Measurements from ENCODE around the gene CCK.

Gene CCK

DNA sequence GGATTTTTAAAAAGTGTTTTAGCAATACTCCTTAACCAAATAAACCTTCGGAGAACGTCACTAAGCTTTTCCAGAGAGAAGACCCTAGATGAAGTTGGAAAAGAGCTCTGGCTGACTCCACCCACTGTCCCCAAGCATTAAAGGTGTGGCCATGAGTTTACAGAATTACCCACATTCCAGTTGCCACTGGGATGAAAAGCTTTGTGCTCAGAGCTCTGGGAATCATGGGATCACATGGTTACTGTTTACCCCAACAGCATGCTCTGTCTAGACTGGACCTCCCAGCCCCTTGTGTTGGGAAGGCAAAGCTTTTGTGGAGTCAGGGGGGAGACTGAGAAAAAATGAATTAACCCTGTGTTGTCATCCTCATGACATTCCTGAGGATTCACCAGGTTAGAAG is 55.3 kb downstream of the CCK start:
- H3K9me3 ChIP-seq (ENCODE audit: control insufficient read depth, low read length), result no peaks in the 10 kb centered on the region
- no peak overlapping the region for H3K4me2 ChIP-seq (ENCODE audit: low read length)
- TF ChIP-seq, protein P1, sequence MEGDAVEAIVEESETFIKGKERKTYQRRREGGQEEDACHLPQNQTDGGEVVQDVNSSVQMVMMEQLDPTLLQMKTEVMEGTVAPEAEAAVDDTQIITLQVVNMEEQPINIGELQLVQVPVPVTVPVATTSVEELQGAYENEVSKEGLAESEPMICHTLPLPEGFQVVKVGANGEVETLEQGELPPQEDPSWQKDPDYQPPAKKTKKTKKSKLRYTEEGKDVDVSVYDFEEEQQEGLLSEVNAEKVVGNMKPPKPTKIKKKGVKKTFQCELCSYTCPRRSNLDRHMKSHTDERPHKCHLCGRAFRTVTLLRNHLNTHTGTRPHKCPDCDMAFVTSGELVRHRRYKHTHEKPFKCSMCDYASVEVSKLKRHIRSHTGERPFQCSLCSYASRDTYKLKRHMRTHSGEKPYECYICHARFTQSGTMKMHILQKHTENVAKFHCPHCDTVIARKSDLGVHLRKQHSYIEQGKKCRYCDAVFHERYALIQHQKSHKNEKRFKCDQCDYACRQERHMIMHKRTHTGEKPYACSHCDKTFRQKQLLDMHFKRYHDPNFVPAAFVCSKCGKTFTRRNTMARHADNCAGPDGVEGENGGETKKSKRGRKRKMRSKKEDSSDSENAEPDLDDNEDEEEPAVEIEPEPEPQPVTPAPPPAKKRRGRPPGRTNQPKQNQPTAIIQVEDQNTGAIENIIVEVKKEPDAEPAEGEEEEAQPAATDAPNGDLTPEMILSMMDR (IDR thresholded peaks at IDR 0.05), result no peak
- no peaks in the 10 kb centered on the region for H3K79me2 ChIP-seq
- H3K9ac ChIP-seq, result no peak overlapping the region
- no peak overlapping the region for H3K27ac ChIP-seq
- H3K36me3 ChIP-seq (ENCODE audit: control insufficient read depth, insufficient read depth, low read length), result no peaks in the 10 kb centered on the region
- no peaks in the 10 kb centered on the region for H3K27me3 ChIP-seq (ENCODE audit: control insufficient read depth, insufficient read depth, low read length)
- no peak overlapping the region for H3K4me3 ChIP-seq (ENCODE audit: low read depth, low read length)
- peaks cover 7% of the 10 kb centered on the region for H3K4me1 ChIP-seq
- H2AFZ ChIP-seq, result no peak overlapping the region

GRCh38 chr3:42209917-42210316 is 56.1 kb downstream of the CCK start:
- peaks cover 9% of the 10 kb centered on the region for H3K4me1 ChIP-seq
- H3K27me3 ChIP-seq (ENCODE audit: control insufficient read depth, insufficient read depth, low read length), result no peaks in the 10 kb centered on the region
- H3K9me3 ChIP-seq (ENCODE audit: control insufficient read depth, low read length), result no peaks in the 10 kb centered on the region
- no peak overlapping the region for H3K4me3 ChIP-seq (ENCODE audit: low read depth, low read length)
- H2AFZ ChIP-seq, result no peak overlapping the region
- H3K79me2 ChIP-seq, result no peaks in the 10 kb centered on the region
- no peak overlapping the region for H3K27ac ChIP-seq
- no peaks in the 10 kb centered on the region for H3K36me3 ChIP-seq (ENCODE audit: control insufficient read depth, insufficient read depth, low read length)
- H3K4me2 ChIP-seq (ENCODE audit: low read length), result no peak overlapping the region
- TF ChIP-seq, protein P1 (IDR thresholded peaks at IDR 0.05), result no peak
- H3K9ac ChIP-seq, result no peak overlapping the region
